ENCODE results near the gene PARD3.

DNA sequence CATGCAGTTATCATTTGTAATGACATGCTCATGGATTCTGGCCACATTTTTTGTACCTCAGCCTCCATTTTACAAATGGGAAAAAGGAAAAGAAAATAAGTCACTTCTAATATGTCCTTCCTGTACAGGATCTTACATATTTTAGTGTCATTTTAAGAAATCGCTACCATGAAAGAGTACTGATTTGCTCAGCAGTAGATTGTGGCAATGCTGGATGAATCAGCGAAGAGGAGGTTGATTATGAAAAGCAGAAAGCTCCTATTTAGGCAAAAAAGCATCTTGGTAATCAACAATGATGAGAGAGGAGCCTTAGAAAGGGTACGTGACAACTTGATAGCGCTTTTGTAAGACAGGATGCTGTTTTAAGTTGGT, 522.9 kb downstream of the PARD3 start:
- TF ChIP-seq, protein P1, sequence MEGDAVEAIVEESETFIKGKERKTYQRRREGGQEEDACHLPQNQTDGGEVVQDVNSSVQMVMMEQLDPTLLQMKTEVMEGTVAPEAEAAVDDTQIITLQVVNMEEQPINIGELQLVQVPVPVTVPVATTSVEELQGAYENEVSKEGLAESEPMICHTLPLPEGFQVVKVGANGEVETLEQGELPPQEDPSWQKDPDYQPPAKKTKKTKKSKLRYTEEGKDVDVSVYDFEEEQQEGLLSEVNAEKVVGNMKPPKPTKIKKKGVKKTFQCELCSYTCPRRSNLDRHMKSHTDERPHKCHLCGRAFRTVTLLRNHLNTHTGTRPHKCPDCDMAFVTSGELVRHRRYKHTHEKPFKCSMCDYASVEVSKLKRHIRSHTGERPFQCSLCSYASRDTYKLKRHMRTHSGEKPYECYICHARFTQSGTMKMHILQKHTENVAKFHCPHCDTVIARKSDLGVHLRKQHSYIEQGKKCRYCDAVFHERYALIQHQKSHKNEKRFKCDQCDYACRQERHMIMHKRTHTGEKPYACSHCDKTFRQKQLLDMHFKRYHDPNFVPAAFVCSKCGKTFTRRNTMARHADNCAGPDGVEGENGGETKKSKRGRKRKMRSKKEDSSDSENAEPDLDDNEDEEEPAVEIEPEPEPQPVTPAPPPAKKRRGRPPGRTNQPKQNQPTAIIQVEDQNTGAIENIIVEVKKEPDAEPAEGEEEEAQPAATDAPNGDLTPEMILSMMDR (IDR thresholded peaks at IDR 0.05): no peak
- no peak for TF ChIP-seq POLR2A (IDR thresholded peaks at IDR 0.05)
